HEK293T (cell line): ENCODE results near the gene IFNL4.

Experiments
- BHLHE40 ChIP-seq: fragments of 450-650 bp; IDR thresholded peaks from 2 replicates; pipeline ENCODE4 v1.6.1; 2016; ENCODE audit warnings: mild to moderate bottlenecking, moderate library complexity, borderline replicate concordance
- CTBP1 ChIP-seq: fragments of 450-650 bp; IDR thresholded peaks from 2 replicates; pipeline ENCODE4 v1.6.1; 2016; ENCODE audit warnings: borderline replicate concordance
- ELF4 ChIP-seq: fragments of 450-650 bp; IDR thresholded peaks from 2 replicates; pipeline ENCODE4 v1.6.1; 2017; ENCODE audit warnings: antibody characterized with exemption
- FOXA1 ChIP-seq: fragments of 450-650 bp; IDR thresholded peaks from 2 replicates; pipeline ENCODE4 v1.6.1; 2016; ENCODE audit warnings: mild to moderate bottlenecking
- HDGF ChIP-seq: fragments of 450-650 bp; IDR thresholded peaks from 2 replicates; pipeline ENCODE4 v1.6.1; 2017; ENCODE audit warnings: antibody characterized with exemption, borderline replicate concordance
- L3MBTL2 ChIP-seq: fragments of 450-650 bp; conservative IDR thresholded peaks from 2 replicates; pipeline ENCODE4 v1.6.1; 2016; ENCODE audit warnings: mild to moderate bottlenecking
- LEF1 ChIP-seq: fragments of 450-650 bp; IDR thresholded peaks from 2 replicates; pipeline ENCODE4 v1.6.1; 2017; ENCODE audit warnings: mild to moderate bottlenecking, borderline replicate concordance
- SP1 ChIP-seq: fragments of 450-650 bp; IDR thresholded peaks from 2 replicates; pipeline ENCODE4 v1.6.1; 2017
- SUZ12 ChIP-seq: fragments of 450-650 bp; IDR thresholded peaks from 2 replicates; pipeline ENCODE4 v1.6.1; 2016; ENCODE audit warnings: mild to moderate bottlenecking
- TARDBP ChIP-seq: fragments of 450-650 bp; IDR thresholded peaks from 2 replicates; pipeline ENCODE4 v1.6.1; 2016
- ZNF384 ChIP-seq: fragments of 450-650 bp; IDR thresholded peaks from 2 replicates; pipeline ENCODE4 v1.6.1; 2016

DNA sequence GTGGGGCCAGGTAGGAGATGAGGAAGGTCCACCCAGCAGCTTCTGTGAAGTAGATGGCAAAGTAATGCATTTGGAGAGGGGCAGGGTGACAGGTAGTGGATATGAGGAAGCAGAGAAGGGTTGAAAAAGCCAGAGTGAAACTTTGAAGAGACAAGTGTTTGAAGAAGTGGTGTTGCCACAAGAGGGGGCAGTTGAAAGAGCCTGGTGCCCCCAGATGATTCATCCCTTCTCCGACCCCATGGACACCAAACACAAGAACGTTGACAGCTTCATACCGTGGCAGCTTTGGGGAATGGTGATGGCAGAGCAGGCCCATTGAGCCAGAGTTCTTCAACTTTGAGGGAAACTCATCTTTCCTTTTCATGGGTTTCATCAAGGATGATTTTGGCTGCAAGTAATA, 23.7 kb downstream of the IFNL4 start:
- no peak for TF ChIP-seq ZNF384
- no peak for TF ChIP-seq TARDBP
- no peak for TF ChIP-seq BHLHE40
- no peak for TF ChIP-seq LEF1
- no peak for TF ChIP-seq SP1
- TF ChIP-seq SUZ12, result no peak
- TF ChIP-seq ELF4, result no peak
- no peak for TF ChIP-seq HDGF
- TF ChIP-seq CTBP1, result no peak
- TF ChIP-seq FOXA1, result no peak
- TF ChIP-seq L3MBTL2, result no peak
